GM12878 (cell line): Measurements from ENCODE around the gene MUC13. TPM values are rescaled to one million over a fixed set of nuclear protein-coding genes. Genes with fewer than 3 reads are reported as not detected.
A peak's percentile ranks its signal among the peaks of the same experiment; 100 is the strongest.

Experiments used
- ATAC-seq: fragments of 200-7000 bp; cut with Tn5 transposase; 3 replicates; pipeline ENCODE4 v1.9.1; 2020; ENCODE audit warnings: mild to moderate bottlenecking, moderate library complexity
- BruUV-seq: library from RNA; stranded (reverse); fragments of 400-500 nt; replicated peaks from 2 replicates; lab custom pipeline; 2021; lab: Mats Ljungman, UMichigan
- CTCF ChIA-PET: fragments of 300-600 bp; sonication (Branson Sonifier 250); formaldehyde crosslinking; extraction: SDS; loops from one replicate; lab custom pipeline; 2021; ENCODE audit warnings: inconsistent platforms; lab: Yijun Ruan, JAX
- POLR2A ChIA-PET: fragments of 350-600 bp; formaldehyde crosslinking; extraction: SDS; loops from one replicate; lab custom pipeline; 2021; ENCODE audit warnings: inconsistent platforms; lab: Charles Lee
- RAD21 ChIA-PET: fragments of 300-600 bp; sonication (Branson Sonifier 250); formaldehyde crosslinking; loops from one replicate; lab custom pipeline; 2023; ENCODE audit warnings: antibody characterized with exemption; ENCODE audit not compliant: unreplicated experiment; lab: Charles Lee
- SMC1A ChIA-PET: fragments of 300-600 bp; sonication (Branson Sonifier 250); formaldehyde crosslinking; loops from one replicate; lab custom pipeline; 2023; ENCODE audit not compliant: unreplicated experiment, uncharacterized antibody; lab: Charles Lee
- DNase-seq: peaks from one replicate; pipeline ENCODE4 v3.0.0-alpha.2; 2011; ENCODE audit warnings: low read depth, low spot score
- FAIRE-seq: peaks from 3 replicates; lab custom pipeline; 2011; peaks lifted over from hg19 to GRCh38; lab: Jason Lieb, UNC
- H2AFZ ChIP-seq: 2 replicates; pipeline ENCODE4 v1.6.0; 2011; ENCODE audit warnings: low read depth, low read length, control low read depth; ENCODE audit not compliant: control insufficient read depth
- H3K27ac ChIP-seq: 2 replicates; pipeline ENCODE4 v1.5.1; 2011; ENCODE audit warnings: control low read depth; ENCODE audit not compliant: control insufficient read depth, insufficient read depth
- H3K27me3 ChIP-seq, 2 experiments: replicated peaks in 1 of 2; 2 replicates each; pipeline versions ENCODE4 v1.6.0 to v1.6.1; 2011; ENCODE audit warnings: low read length in 1 of 2; ENCODE audit not compliant: control insufficient read depth in 2 of 2, insufficient read depth in 2 of 2
- H3K36me3 ChIP-seq, 2 experiments: 2 replicates each; pipeline ENCODE4 v1.5.1; 2011; ENCODE audit warnings: low read length in 1 of 2; ENCODE audit not compliant: control insufficient read depth in 2 of 2, insufficient read depth in 2 of 2
- H3K4me1 ChIP-seq: 2 replicates; pipeline ENCODE4 v1.6.1; 2011; ENCODE audit warnings: mild to moderate bottlenecking, low read length, moderate library complexity, mixed read lengths; ENCODE audit not compliant: control insufficient read depth, insufficient read depth
- H3K4me2 ChIP-seq: 2 replicates; pipeline ENCODE4 v1.6.0; 2011; ENCODE audit warnings: control low read depth; ENCODE audit not compliant: control insufficient read depth, insufficient read depth
- H3K4me3 ChIP-seq: fragments of 200-600 bp; sonication (generic); 2 replicates; pipeline ENCODE4 v1.5.1; 2016
- H3K79me2 ChIP-seq: 2 replicates; pipeline ENCODE4 v1.6.0; 2011; ENCODE audit warnings: low read length; ENCODE audit not compliant: control insufficient read depth, insufficient read depth
- H3K9ac ChIP-seq: 2 replicates; pipeline ENCODE4 v1.8.0; 2011; ENCODE audit warnings: low read length, control low read depth, mixed read lengths; ENCODE audit not compliant: control insufficient read depth, insufficient read depth
- H3K9me3 ChIP-seq: replicated peaks from 3 replicates; pipeline ENCODE4 v1.5.1; 2011; ENCODE audit warnings: mild to moderate bottlenecking, low read length; ENCODE audit not compliant: control insufficient read depth, insufficient read depth
- H4K20me1 ChIP-seq: 2 replicates; pipeline ENCODE4 v1.6.0; 2011; ENCODE audit not compliant: control insufficient read depth, insufficient read depth
- CHD2 ChIP-seq: IDR thresholded peaks from 2 replicates; pipeline ENCODE4 v1.6.1; 2011; ENCODE audit warnings: low read depth, low read length, improper control_type of control experiment, borderline replicate concordance
- RAD21 ChIP-seq: IDR thresholded peaks from 2 replicates; pipeline ENCODE4 v1.6.1; 2011; ENCODE audit warnings: mild to moderate bottlenecking, low read depth, low read length, moderate library complexity; ENCODE audit not compliant: insufficient read depth
- SREBF1 ChIP-seq: IDR thresholded peaks from 2 replicates; pipeline ENCODE4 v1.6.1; 2012; ENCODE audit warnings: mild to moderate bottlenecking, low read length
- TCF7 ChIP-seq: IDR thresholded peaks from 2 replicates; pipeline ENCODE4 v1.6.1; 2014; ENCODE audit warnings: antibody characterized with exemption, borderline replicate concordance
- WGBS: methylation state at CpG from one replicate; pipeline ENCODE4 v1.1.6; 2016; ENCODE audit warnings: low lambda C conversion rate; ENCODE audit not compliant: insufficient replicate concordance, insufficient coverage; ENCODE audit errors: missing lambda C conversion rate; 5-methylcytosine and 5-hydroxymethylcytosine counted together
- in situ Hi-C: fragments of 300-500 bp; cut with MboI; formaldehyde crosslinking; loops from 9 replicates; pipeline ENCODE4 v1.14.3; 2018; ENCODE audit warnings: mixed read lengths
- intact Hi-C: fragments of 100-400 bp; cut with micrococcal nuclease; formaldehyde crosslinking; loops from one replicate; pipeline ENCODE4 v1.14.2; 2022; ENCODE audit not compliant: unreplicated experiment
- polyA plus RNA-seq, 11 experiments: library from polyadenylated mRNA; depleted of rRNA in 4 of 11; unstranded in 6 of 11; stranded (reverse) in 5 of 11; fragments of >200 nt; fragmentation: Nextera tagmentation in 4 of 11; fragmentation: Illumina TruSeq in 1 of 11; extraction: Ambion mirVana in 4 of 11; extraction: Trizol in 1 of 11; gene quantifications; 1 replicate in 1 of 11; 2 replicates in 10 of 11; pipeline versions ENCODE4 v1.2.1 to v1.2.3, GENCODE V29; 2011 to 2016; ENCODE audit warnings: inconsistent platforms in 2 of 11, missing spikeins in 2 of 11, low read depth in 1 of 11
- total RNA-seq, 4 experiments: library from RNA; depleted of rRNA in 3 of 4; stranded (reverse); fragments of >200 nt in 3 of 4; fragmentation: Illumina TruSeq in 1 of 4; extraction: Trizol in 1 of 4; gene quantifications; 2 replicates each; pipeline versions ENCODE4 v1.2.1 to v1.2.3, GENCODE V29; 2013 to 2021
- TF ChIP-seq, protein P1 (sequence below): fragments of 450-650 bp; IDR thresholded peaks from 2 replicates; pipeline ENCODE4 v1.6.1; 2016; ENCODE audit warnings: mild to moderate bottlenecking
- TF ChIP-seq, protein P2 (sequence below): IDR thresholded peaks from 2 replicates; pipeline ENCODE4 v1.6.1; 2011; ENCODE audit warnings: low read depth, low read length, improper control_type of control experiment, borderline replicate concordance
- TF ChIP-seq, protein P3 (sequence below): IDR thresholded peaks from 2 replicates; pipeline ENCODE4 v1.6.1; 2011; ENCODE audit warnings: borderline replicate concordance, low read depth, mild to moderate bottlenecking, moderate library complexity, mixed read lengths, low read length; ENCODE audit not compliant: insufficient read depth; ENCODE audit errors: extremely low read length
- TF ChIP-seq, protein P4 (sequence below): IDR thresholded peaks from 2 replicates; pipeline ENCODE4 v1.6.1; 2012; ENCODE audit warnings: low read depth, low read length, improper control_type of control experiment

The MUC13 gene
- total and polyA plus RNA-seq, 10 of the 15 experiments (the other 5 are each of a cell fraction or from before 2014, with no cell fraction given): 0.27 to 60.1 (median 0.76) TPM

DNA sequence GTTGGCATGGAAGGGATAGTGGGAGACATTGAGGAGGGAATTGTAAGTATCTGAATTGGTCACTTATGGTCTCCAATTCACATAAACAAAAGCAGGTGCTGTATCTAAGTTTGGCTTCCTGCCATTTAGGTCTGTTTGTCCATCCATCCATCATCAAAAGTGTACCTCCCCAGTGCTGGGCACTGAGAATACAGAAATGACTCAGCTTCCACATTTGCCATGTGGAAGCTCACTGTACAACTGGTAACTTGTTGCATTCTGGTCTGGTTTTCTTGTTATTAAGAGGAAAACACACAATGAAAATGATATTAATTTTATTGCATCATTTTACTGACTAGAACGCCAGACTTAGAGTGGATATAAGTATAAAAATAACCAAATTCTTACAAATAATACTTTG, 30.9 kb upstream of the MUC13 start (continued):
- TF ChIP-seq, protein P1, sequence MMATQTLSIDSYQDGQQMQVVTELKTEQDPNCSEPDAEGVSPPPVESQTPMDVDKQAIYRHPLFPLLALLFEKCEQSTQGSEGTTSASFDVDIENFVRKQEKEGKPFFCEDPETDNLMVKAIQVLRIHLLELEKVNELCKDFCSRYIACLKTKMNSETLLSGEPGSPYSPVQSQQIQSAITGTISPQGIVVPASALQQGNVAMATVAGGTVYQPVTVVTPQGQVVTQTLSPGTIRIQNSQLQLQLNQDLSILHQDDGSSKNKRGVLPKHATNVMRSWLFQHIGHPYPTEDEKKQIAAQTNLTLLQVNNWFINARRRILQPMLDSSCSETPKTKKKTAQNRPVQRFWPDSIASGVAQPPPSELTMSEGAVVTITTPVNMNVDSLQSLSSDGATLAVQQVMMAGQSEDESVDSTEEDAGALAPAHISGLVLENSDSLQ: no peak

DNA sequence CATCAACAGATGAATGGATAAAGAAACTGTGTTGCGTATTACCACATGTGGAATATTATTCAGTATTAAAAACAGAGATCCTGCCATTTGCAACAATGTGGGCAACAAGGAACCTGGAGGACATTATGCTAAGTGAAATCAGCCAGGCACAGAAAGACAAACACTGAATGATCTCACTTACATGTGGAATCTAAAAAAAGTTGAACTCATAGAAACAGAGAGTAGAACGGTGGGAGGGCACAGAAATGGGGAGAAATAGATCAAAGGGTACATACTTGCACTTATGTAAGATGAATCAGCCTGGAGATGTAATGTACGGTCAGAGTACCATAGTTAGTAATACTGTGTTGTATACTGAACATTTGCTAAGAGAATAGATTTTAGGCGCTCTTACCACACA, 29.8 kb upstream of the MUC13 start:
- Histone ChIP-seq H3K9ac (no peak overlapping the region), H3K4me1 (no peaks in the 10 kb centered on the region), H3K9me3 (no peaks in the 10 kb centered on the region), H3K4me3 (no peak overlapping the region), H3K27me3 (no peaks in the 10 kb centered on the region), H3K36me3 (peaks cover under 1 to 10% of the 10 kb centered on the region in 2 experiments; a peak in 3 of 4 replicates)
- in situ Hi-C loops: no loop called here
- DNase-seq (no peak), ATAC-seq (peak; percentile 80)
- WGBS: 70% methylated on average over 4 of the region's 4 CpGs
- TF ChIP-seq TCF7 (peak; percentile 79), CHD2 (no peak)
- TF ChIP-seq, all 136 proteins: peak for 1
- H4K20me1 ChIP-seq: no peaks in the 10 kb centered on the region
- ChIA-PET POLR2A (no interaction called here), RAD21 (interaction anchor here (1.2 kb wide), 1 partner anchor 31 kb away, joined by 4 read pairs; no protein-coding TSS in a partner anchor), CTCF (interaction anchor here (1.0 kb wide), 1 partner anchor 30 kb away, joined by 3 read pairs; the partner anchor contains the start of gene MUC13), SMC1A (interaction anchor here (0.9 to 2.9 kb wide), 6 partner anchors 9 to 469 kb away, joined by 3 to 18 read pairs (median 8); partner anchors contain the start of gene MUC13)
- H3K27ac ChIP-seq: no peak overlapping the region
- intact Hi-C loops: no loop called here
- no TSS peak for BruUV-seq
- H3K4me2 ChIP-seq: no peak overlapping the region
- FAIRE-seq: no peak
- H3K79me2 ChIP-seq: no peaks in the 10 kb centered on the region
- no peak overlapping the region for H2AFZ ChIP-seq

DNA sequence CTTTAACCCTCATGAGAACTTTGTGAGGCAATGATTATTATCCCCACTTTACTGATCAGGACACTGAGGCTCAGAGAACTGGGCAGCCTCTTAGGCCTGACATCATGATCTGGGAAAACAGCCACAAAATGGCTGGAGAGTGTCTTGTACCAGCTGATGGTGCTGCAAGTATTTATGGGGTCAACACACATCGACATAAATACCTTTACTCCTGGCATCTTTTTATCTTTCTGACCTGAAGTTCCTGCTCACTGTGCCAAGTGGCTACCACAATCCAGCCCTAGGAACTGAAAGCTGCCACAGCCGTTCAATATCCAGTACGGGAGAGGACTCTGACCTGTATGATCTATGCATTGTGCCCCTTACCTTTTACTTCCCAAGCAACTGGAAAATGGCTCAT, 29.2 kb upstream of the MUC13 start:
- 48% methylated on average over 3 of the region's 3 CpGs for WGBS
- BruUV-seq: no TSS peak
- RAD21 ChIA-PET: interaction anchor here (1.2 kb wide), 1 partner anchor 31 kb away, joined by 4 read pairs; no protein-coding TSS in a partner anchor
- TF ChIP-seq RAD21 (no peak), SREBF1 (no peak)
- TF ChIP-seq, protein P2, sequence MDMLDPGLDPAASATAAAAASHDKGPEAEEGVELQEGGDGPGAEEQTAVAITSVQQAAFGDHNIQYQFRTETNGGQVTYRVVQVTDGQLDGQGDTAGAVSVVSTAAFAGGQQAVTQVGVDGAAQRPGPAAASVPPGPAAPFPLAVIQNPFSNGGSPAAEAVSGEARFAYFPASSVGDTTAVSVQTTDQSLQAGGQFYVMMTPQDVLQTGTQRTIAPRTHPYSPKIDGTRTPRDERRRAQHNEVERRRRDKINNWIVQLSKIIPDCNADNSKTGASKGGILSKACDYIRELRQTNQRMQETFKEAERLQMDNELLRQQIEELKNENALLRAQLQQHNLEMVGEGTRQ: no peak
- TF ChIP-seq, protein P3, sequence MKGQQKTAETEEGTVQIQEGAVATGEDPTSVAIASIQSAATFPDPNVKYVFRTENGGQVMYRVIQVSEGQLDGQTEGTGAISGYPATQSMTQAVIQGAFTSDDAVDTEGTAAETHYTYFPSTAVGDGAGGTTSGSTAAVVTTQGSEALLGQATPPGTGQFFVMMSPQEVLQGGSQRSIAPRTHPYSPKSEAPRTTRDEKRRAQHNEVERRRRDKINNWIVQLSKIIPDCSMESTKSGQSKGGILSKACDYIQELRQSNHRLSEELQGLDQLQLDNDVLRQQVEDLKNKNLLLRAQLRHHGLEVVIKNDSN: no peak
- TF ChIP-seq, protein P4, sequence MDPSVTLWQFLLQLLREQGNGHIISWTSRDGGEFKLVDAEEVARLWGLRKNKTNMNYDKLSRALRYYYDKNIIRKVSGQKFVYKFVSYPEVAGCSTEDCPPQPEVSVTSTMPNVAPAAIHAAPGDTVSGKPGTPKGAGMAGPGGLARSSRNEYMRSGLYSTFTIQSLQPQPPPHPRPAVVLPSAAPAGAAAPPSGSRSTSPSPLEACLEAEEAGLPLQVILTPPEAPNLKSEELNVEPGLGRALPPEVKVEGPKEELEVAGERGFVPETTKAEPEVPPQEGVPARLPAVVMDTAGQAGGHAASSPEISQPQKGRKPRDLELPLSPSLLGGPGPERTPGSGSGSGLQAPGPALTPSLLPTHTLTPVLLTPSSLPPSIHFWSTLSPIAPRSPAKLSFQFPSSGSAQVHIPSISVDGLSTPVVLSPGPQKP: no peak

More for the DNA sequence above, 29.2 kb upstream of the MUC13 start:
- no peaks in the 10 kb centered on the region for H3K27me3 ChIP-seq
- no peaks in the 10 kb centered on the region for H3K4me1 ChIP-seq
- H3K9me3 ChIP-seq: no peaks in the 10 kb centered on the region
- ChIA-PET CTCF (interaction anchor here (1.0 kb wide), 1 partner anchor 29 kb away, joined by 3 read pairs; the partner anchor contains the start of gene MUC13), SMC1A (interaction anchor here (0.9 to 2.9 kb wide), 5 partner anchors 12 to 470 kb away, joined by 3 to 18 read pairs (median 8); partner anchors contain the start of gene MUC13), POLR2A (no interaction called here)
- in situ Hi-C loops (no loop called here), intact Hi-C loops (no loop called here)
- ATAC-seq (no peak), FAIRE-seq (no peak), DNase-seq (no peak)
- no peak overlapping the region for H3K9ac ChIP-seq
- H2AFZ ChIP-seq: no peak overlapping the region
- no peaks in the 10 kb centered on the region for H3K79me2 ChIP-seq
- no peak overlapping the region for H3K4me3 ChIP-seq
- H3K36me3 ChIP-seq: peaks cover 0 to 7% of the 10 kb centered on the region in 2 experiments; a peak in 2 of 4 replicates
- no peak overlapping the region for H3K4me2 ChIP-seq
- no peaks in the 10 kb centered on the region for H4K20me1 ChIP-seq
- H3K27ac ChIP-seq: no peak overlapping the region
